ENCODE measurements around the gene CEBPG. TPM values are rescaled to one million over a fixed set of nuclear protein-coding genes. Genes with fewer than 3 reads are reported as not detected.

CEBPG gene
- total RNA-seq, 2 experiments from 2014 or later, result 15.5 TPM

GRCh38 chr19:33329060-33329459 lies 44.4 kb upstream of the CEBPG start:
- H3K4me1 Mint-ChIP-seq (ENCODE audit: low read depth), result no peaks in the 10 kb centered on the region
- Histone ChIP-seq H3K27ac (ENCODE audit: low read depth in 1 of 2, low read length in 2 of 2) (no peak overlapping the region), H3K4me3 (ENCODE audit: low read length) (no peak overlapping the region), H3K9me3 (ENCODE audit: control insufficient read depth in 1 of 2, insufficient read depth in 1 of 2, low read length in 2 of 2) (peaks cover 0 to 3% of the 10 kb centered on the region in 2 experiments), H3K36me3 (ENCODE audit: insufficient read depth, low read length) (no peaks in the 10 kb centered on the region), H3K4me1 (ENCODE audit: insufficient read depth, low read length) (no peaks in the 10 kb centered on the region), H3K27me3 (ENCODE audit: control insufficient read depth in 1 of 2, insufficient read depth in 2 of 2, low read length in 2 of 2) (peaks cover 0 to 2% of the 10 kb centered on the region in 2 experiments)
- no peaks in the 10 kb centered on the region for H3K9me3 Mint-ChIP-seq
- no peak for TF ChIP-seq CTCF (IDR thresholded peaks at IDR 0.05)
- intact Hi-C loops (cut with DNase I, micrococcal nuclease), result no loop called here
- H3K27me3 Mint-ChIP-seq, result peaks cover 19% of the 10 kb centered on the region
- no peak for ATAC-seq (ENCODE audit: poor library complexity)
- no peak for DNase-seq
- H3K4me3 Mint-ChIP-seq, result no peak overlapping the region
- no peak overlapping the region for H3K27ac Mint-ChIP-seq
- H3K36me3 Mint-ChIP-seq (ENCODE audit: low read depth), result no peaks in the 10 kb centered on the region
- ChIA-PET POLR2A (no interaction called here), CTCF (no interaction called here)

- intact Hi-C loops (cut with DNase I, micrococcal nuclease), result no loop called here
- Histone ChIP-seq H3K36me3 (ENCODE audit: insufficient read depth, low read length) (no peaks in the 10 kb centered on the region), H3K27me3 (ENCODE audit: control insufficient read depth in 1 of 2, insufficient read depth in 2 of 2, low read length in 2 of 2) (peaks cover 0 to 2% of the 10 kb centered on the region in 2 experiments), H3K4me1 (ENCODE audit: insufficient read depth, low read length) (no peaks in the 10 kb centered on the region), H3K27ac (ENCODE audit: low read depth in 1 of 2, low read length in 2 of 2) (no peak overlapping the region), H3K9me3 (ENCODE audit: control insufficient read depth in 1 of 2, insufficient read depth in 1 of 2, low read length in 2 of 2) (peaks cover 0 to 3% of the 10 kb centered on the region in 2 experiments), H3K4me3 (ENCODE audit: low read length) (no peak overlapping the region)
- no peak overlapping the region for H3K27ac Mint-ChIP-seq
- H3K36me3 Mint-ChIP-seq (ENCODE audit: low read depth), result no peaks in the 10 kb centered on the region
- ChIA-PET CTCF (no interaction called here), POLR2A (no interaction called here)
- peaks cover 19% of the 10 kb centered on the region for H3K27me3 Mint-ChIP-seq
- ATAC-seq (ENCODE audit: poor library complexity) (no peak), DNase-seq (no peak)
- TF ChIP-seq CTCF (IDR thresholded peaks at IDR 0.05), result no peak
- no peaks in the 10 kb centered on the region for H3K4me1 Mint-ChIP-seq (ENCODE audit: low read depth)
- H3K4me3 Mint-ChIP-seq, result no peak overlapping the region
- H3K9me3 Mint-ChIP-seq, result no peaks in the 10 kb centered on the region
Observed at GRCh38 chr19:33329736-33330135, 43.8 kb upstream of the CEBPG start.

- no peaks in the 10 kb centered on the region for H3K9me3 ChIP-seq (ENCODE audit: control insufficient read depth in 1 of 2, insufficient read depth in 1 of 2, low read length in 2 of 2)
- CTCF ChIA-PET, result no interaction called here
- ATAC-seq (ENCODE audit: poor library complexity) (no peak), DNase-seq (peak in 3 of 14 experiments; percentile 19 to 41 (median 36))
- Mint-ChIP-seq H3K9me3 (no peaks in the 10 kb centered on the region), H3K27ac (no peak overlapping the region), H3K4me3 (no peak overlapping the region), H3K4me1 (ENCODE audit: low read depth) (no peaks in the 10 kb centered on the region), H3K36me3 (ENCODE audit: low read depth) (no peaks in the 10 kb centered on the region), H3K27me3 (peaks cover 19% of the 10 kb centered on the region)
- H3K27me3 ChIP-seq (ENCODE audit: control insufficient read depth in 1 of 2, insufficient read depth in 2 of 2, low read length in 2 of 2), result peaks cover 0 to 2% of the 10 kb centered on the region in 2 experiments
- TF ChIP-seq CTCF (IDR thresholded peaks at IDR 0.05), result no peak
- H3K36me3 ChIP-seq (ENCODE audit: insufficient read depth, low read length), result no peaks in the 10 kb centered on the region
- H3K27ac ChIP-seq (ENCODE audit: low read depth in 1 of 2, low read length in 2 of 2), result no peak overlapping the region
- intact Hi-C loops (cut with DNase I, micrococcal nuclease), result no loop called here
- POLR2A ChIA-PET, result no interaction called here
- H3K4me1 ChIP-seq (ENCODE audit: insufficient read depth, low read length), result no peaks in the 10 kb centered on the region
- no peak overlapping the region for H3K4me3 ChIP-seq (ENCODE audit: low read length)
Observed at GRCh38 chr19:33332248-33332647, 41.3 kb upstream of the CEBPG start.

Data from CD4-positive, alpha-beta T cell (primary cell).